K562 (cell line): ENCODE measurements around the gene SAP30L. TPM values are rescaled to one million over a fixed set of nuclear protein-coding genes. Genes with fewer than 3 reads are reported as not detected.

Experiments
- ATAC-seq: fragments of 200-7000 bp; cut with Tn5 transposase; 3 replicates; pipeline ENCODE4 v1.9.1; 2020; ENCODE audit warnings: moderate library complexity
- BruUV-seq: library from RNA; stranded (reverse); fragments of 400-500 nt; replicated peaks from 2 replicates; lab custom pipeline; 2021; lab: Mats Ljungman, UMichigan
- CTCF ChIA-PET: fragments of 300-600 bp; formaldehyde crosslinking; extraction: SDS; loops from one replicate; lab custom pipeline; 2021; ENCODE audit warnings: low intra/inter-chr PET ratio; lab: Yijun Ruan, JAX
- POLR2A ChIA-PET: fragments of 300-600, 350-650 bp; sonication (Branson Sonifier 250); formaldehyde crosslinking; extraction: SDS; loops from one replicate; lab custom pipeline; 2021; ENCODE audit warnings: antibody characterized with exemption, inconsistent platforms; lab: Yijun Ruan, JAX
- DNase-seq, 4 experiments: peaks; one replicate each; pipeline versions ENCODE4 v3.0.0 to v3.0.0-alpha.2; 2011 to 2018; ENCODE audit warnings: low spot score in 3 of 4, mixed read lengths in 3 of 4; ENCODE audit errors: extremely low read depth in 1 of 4
- FAIRE-seq: peaks from 2 replicates; lab custom pipeline; 2011; peaks lifted over from hg19 to GRCh38; lab: Jason Lieb, UNC
- H2AFZ ChIP-seq: 2 replicates; pipeline ENCODE4 v1.6.0; 2011; ENCODE audit warnings: low read depth, low read length, control low read depth, inconsistent platforms
- H3K27ac ChIP-seq: fragments of 200-600 bp; 3 replicates; pipeline ENCODE4 v1.8.0; 2011; ENCODE audit warnings: low read depth, mild to moderate bottlenecking, control low read depth, inconsistent platforms, low read length, moderate library complexity, mixed read lengths; ENCODE audit errors: extremely low read depth
- H3K27me3 ChIP-seq, 2 experiments: fragments of 300-600 bp in 1 of 2; 2 replicates in 1 of 2; 3 replicates in 1 of 2; pipeline versions ENCODE4 v1.6.0 to v1.8.0; 2011; ENCODE audit warnings: inconsistent platforms in 2 of 2, low read length in 2 of 2, mild to moderate bottlenecking in 1 of 2, mixed read lengths in 1 of 2, moderate library complexity in 1 of 2; ENCODE audit not compliant: control insufficient read depth in 2 of 2, insufficient read depth in 2 of 2
- H3K36me3 ChIP-seq: fragments of 300-600 bp; 3 replicates; pipeline ENCODE4 v1.8.0; 2011; ENCODE audit warnings: mild to moderate bottlenecking, low read length, inconsistent platforms; ENCODE audit not compliant: control insufficient read depth, insufficient read depth
- H3K4me1 ChIP-seq, 2 experiments: fragments of 200-600 bp in 1 of 2; replicated peaks in 1 of 2; 2 replicates in 1 of 2; 3 replicates in 1 of 2; pipeline versions ENCODE4 v1.5.1 to v1.8.0; 2011; ENCODE audit warnings: inconsistent platforms in 2 of 2, low read length in 2 of 2, mild to moderate bottlenecking in 1 of 2, mixed read lengths in 1 of 2, moderate library complexity in 1 of 2; ENCODE audit not compliant: control insufficient read depth in 2 of 2, insufficient read depth in 2 of 2
- H3K4me2 ChIP-seq: 2 replicates; pipeline ENCODE4 v1.6.1; 2011; ENCODE audit warnings: low read length, control low read depth, inconsistent platforms, mixed read lengths; ENCODE audit not compliant: insufficient read depth
- H3K4me3 ChIP-seq: fragments of 200-600 bp; sonication (generic), shearing (Covaris generic); 2 replicates; pipeline ENCODE4 v1.5.1; 2016; ENCODE audit warnings: control low read depth, inconsistent platforms
- H3K79me2 ChIP-seq: fragments of 200-600 bp; 3 replicates; pipeline ENCODE4 v1.8.0; 2011; ENCODE audit warnings: low read length, inconsistent platforms; ENCODE audit not compliant: control insufficient read depth, insufficient read depth
- H3K9ac ChIP-seq, 2 experiments: 2 replicates each; pipeline versions ENCODE4 v1.6.0 to v1.6.1; 2011; ENCODE audit warnings: low read depth in 2 of 2, low read length in 2 of 2, control low read depth in 1 of 2, inconsistent platforms in 1 of 2, mild to moderate bottlenecking in 1 of 2, mixed read lengths in 1 of 2; ENCODE audit not compliant: insufficient read depth in 1 of 2
- H3K9me1 ChIP-seq: one replicate; pipeline ENCODE4 v1.6.0; 2011; ENCODE audit warnings: inconsistent platforms, mild to moderate bottlenecking, low read length, moderate library complexity; ENCODE audit not compliant: control insufficient read depth, insufficient read depth
- H3K9me3 ChIP-seq: replicated peaks from 2 replicates; pipeline ENCODE4 v1.5.1; 2011; ENCODE audit warnings: low read depth, low read length, inconsistent platforms; ENCODE audit not compliant: control insufficient read depth, insufficient read depth
- H4K20me1 ChIP-seq: replicated peaks from 2 replicates; pipeline ENCODE4 v1.6.1; 2011; ENCODE audit warnings: low read length, inconsistent platforms, mixed read lengths; ENCODE audit not compliant: control insufficient read depth, insufficient read depth
- CEBPB ChIP-seq: fragments of 450-650 bp; IDR thresholded peaks from 2 replicates; pipeline ENCODE4 v1.6.1; 2016; ENCODE audit warnings: missing genetic modification characterization, missing compliant biosample characterization
- DIDO1 ChIP-seq: fragments of 450-650 bp; IDR thresholded peaks from 2 replicates; pipeline ENCODE4 v1.6.1; 2016; ENCODE audit warnings: low read depth, missing biosample characterization, missing genetic modification characterization
- JUND ChIP-seq, 2 experiments: IDR thresholded peaks; 2 replicates in 1 of 2; 3 replicates in 1 of 2; pipeline ENCODE4 v1.6.1; 2011; ENCODE audit warnings: borderline replicate concordance in 2 of 2, low read depth in 2 of 2, low read length in 2 of 2, improper control_type of control experiment in 1 of 2, missing biosample characterization in 1 of 2, missing genetic modification characterization in 1 of 2, missing genetic modification reagents in 1 of 2
- NCOA4 ChIP-seq: fragments of 450-650 bp; IDR thresholded peaks from 2 replicates; pipeline ENCODE4 v1.6.1; 2018; ENCODE audit warnings: mild to moderate bottlenecking; ENCODE audit not compliant: partially characterized antibody
- NFATC3 ChIP-seq: fragments of 450-650 bp; IDR thresholded peaks from 2 replicates; pipeline ENCODE4 v1.6.1; 2017; ENCODE audit warnings: mild to moderate bottlenecking
- PATZ1 ChIP-seq: fragments of 250-450 bp; sonication (Bioruptor Pico); IDR thresholded peaks from 2 replicates; pipeline ENCODE4 v1.5.0; 2020; ENCODE audit warnings: mild to moderate bottlenecking, borderline replicate concordance
- PRPF4 ChIP-seq: fragments of 200-400 bp; formaldehyde crosslinking; IDR thresholded peaks from one replicate; pipeline ENCODE4 v1.6.1; 2017; ENCODE audit warnings: low read length, low read depth, mild to moderate bottlenecking; ENCODE audit not compliant: insufficient read depth, poor library complexity, severe bottlenecking
- PYGO2 ChIP-seq: fragments of 450-650 bp; IDR thresholded peaks from 2 replicates; pipeline ENCODE4 v1.6.1; 2016; ENCODE audit warnings: mild to moderate bottlenecking, missing genetic modification characterization, moderate library complexity, missing compliant biosample characterization
- TCF15 ChIP-seq: fragments of 250-450 bp; sonication (Bioruptor Pico); IDR thresholded peaks from 2 replicates; pipeline ENCODE4 v1.8.0; 2022; ENCODE audit warnings: moderate library complexity, mild to moderate bottlenecking, inconsistent platforms
- TCF3 ChIP-seq: sonication (generic); formaldehyde crosslinking; IDR thresholded peaks from 2 replicates; pipeline ENCODE4 v1.4.0; 2020; ENCODE audit warnings: mild to moderate bottlenecking, missing genetic modification reagents
- TRIM25 ChIP-seq: fragments of 450-650 bp; IDR thresholded peaks from 2 replicates; pipeline ENCODE4 v1.7.0; 2016; ENCODE audit warnings: borderline replicate concordance
- ZBTB33 ChIP-seq: sonication (generic); formaldehyde crosslinking; IDR thresholded peaks from 2 replicates; pipeline ENCODE4 v1.8.1; 2023; ENCODE audit warnings: mild to moderate bottlenecking, missing genetic modification reagents
- ZNF431 ChIP-seq: sonication (generic); formaldehyde crosslinking; IDR thresholded peaks from 2 replicates; pipeline ENCODE4 v1.8.0; 2022; ENCODE audit warnings: mild to moderate bottlenecking, missing genetic modification reagents
- ZNF778 ChIP-seq: fragments of 450-650 bp; formaldehyde crosslinking; IDR thresholded peaks from 2 replicates; pipeline ENCODE4 v1.4.0; 2020; ENCODE audit warnings: mild to moderate bottlenecking, moderate library complexity
- WGBS: fragments of 100-300 bp; shearing (Covaris generic); methylation state at CpG from one replicate; pipeline ENCODE4 v1.1.6; 2016; ENCODE audit warnings: low coverage, mixed read lengths; ENCODE audit not compliant: insufficient coverage; ENCODE audit errors: missing lambda C conversion rate; 5-methylcytosine and 5-hydroxymethylcytosine counted together
- in situ Hi-C: fragments of 300-500 bp; cut with MboI; formaldehyde crosslinking; loops from 4 replicates; pipeline ENCODE4 v1.15.0; 2018; ENCODE audit warnings: inconsistent platforms, mixed read lengths
- intact Hi-C: fragments of 100-400 bp; cut with micrococcal nuclease; formaldehyde crosslinking; loops from 2 replicates; pipeline ENCODE4 v1.14.2; 2022
- polyA plus RNA-seq, 8 experiments: library from polyadenylated mRNA; depleted of rRNA in 4 of 8; stranded (reverse) in 5 of 8; unstranded in 3 of 8; fragments of >200 nt; fragmentation: Nextera tagmentation in 2 of 8; fragmentation: Illumina TruSeq in 1 of 8; extraction: Ambion mirVana in 2 of 8; extraction: Trizol in 1 of 8; gene quantifications; 2 replicates each; pipeline versions ENCODE4 v1.2.1 to v1.2.3, GENCODE V29; 2011 to 2014; ENCODE audit warnings: inconsistent platforms in 1 of 8, missing spikeins in 1 of 8
- total RNA-seq, 7 experiments: library from RNA; depleted of rRNA in 6 of 7; stranded (reverse); fragments of >200 nt in 6 of 7; fragmentation: Illumina TruSeq in 2 of 7; extraction: Trizol in 2 of 7; gene quantifications; 2 replicates each; pipeline versions ENCODE4 v1.2.1 to v1.2.3, GENCODE V29; 2011 to 2021; ENCODE audit warnings: low replicate concordance in 1 of 7

The SAP30L gene
- total and polyA plus RNA-seq, 9 of the 15 experiments (the other 6 are each of a cell fraction or from before 2014, with no cell fraction given), result 5.1 to 33.6 (median 28.1) TPM

DNA sequence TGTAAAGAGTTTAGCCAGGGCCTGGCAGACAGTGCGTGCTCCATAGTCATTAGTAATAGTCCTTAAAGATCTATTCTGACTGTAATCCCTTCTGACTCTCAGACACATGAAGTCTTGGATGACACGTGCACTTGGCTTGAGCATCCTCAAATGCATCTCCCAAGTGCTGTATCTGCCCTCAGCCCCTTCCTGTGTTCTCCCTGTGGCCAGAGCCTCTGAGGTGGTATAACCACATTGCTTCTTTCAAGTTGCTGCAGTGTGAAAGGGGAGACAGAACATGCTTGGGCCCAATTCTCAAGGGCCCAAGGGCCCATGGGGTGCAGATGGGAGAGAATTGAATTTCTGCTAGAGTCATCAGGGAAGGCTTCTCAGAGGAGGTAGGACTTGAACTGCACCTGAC is 62.3 kb downstream of the SAP30L start:
- Histone ChIP-seq H4K20me1 (no peaks in the 10 kb centered on the region), H3K4me1 (no peaks in the 10 kb centered on the region), H3K9ac (no peak overlapping the region), H3K9me3 (no peaks in the 10 kb centered on the region), H3K79me2 (no peaks in the 10 kb centered on the region), H3K36me3 (no peaks in the 10 kb centered on the region), H3K4me3 (no peak overlapping the region), H3K27ac (no peak overlapping the region), H3K4me2 (no peak overlapping the region), H3K9me1 (no peaks in the 10 kb centered on the region), H2AFZ (no peak overlapping the region), H3K27me3 (peaks cover 27 to 45% of the 10 kb centered on the region in 2 experiments)
- DNase-seq, result no peak
- no peak for ATAC-seq
- intact Hi-C loops, result no loop called here
- in situ Hi-C loops, result no loop called here
- 0% methylated on average over 2 of the region's 2 CpGs for WGBS
- no TSS peak for BruUV-seq
- FAIRE-seq, result no peak
- ChIA-PET CTCF (no interaction called here), POLR2A (no interaction called here)
- TF ChIP-seq TCF3 (CRISPR knock-in tag) (no peak), ZBTB33 (CRISPR knock-in tag) (no peak), DIDO1 (no peak), TCF15 (CRISPR knock-in tag) (no peak), ZNF431 (CRISPR knock-in tag) (no peak), TRIM25 (no peak), NFATC3 (no peak), PRPF4 (no peak), ZNF778 (no peak), JUND (IDR thresholded peaks at IDR 0.05; ENCODE audit: borderline replicate concordance, low read depth, low read length) (no peak), JUND (tag; IDR thresholded peaks at IDR 0.05; ENCODE audit: borderline replicate concordance, low read depth, low read length) (no peak), PYGO2 (no peak), PATZ1 (CRISPR knock-in tag) (no peak), NCOA4 (no peak), CEBPB (tag) (no peak)
